K562 (cell line): ENCODE data around the gene ACRV1. TPM values are rescaled to one million over a fixed set of nuclear protein-coding genes. Genes with fewer than 3 reads are reported as not detected.

Source experiments
- ATAC-seq: fragments of 200-7000 bp; cut with Tn5 transposase; 3 replicates; pipeline ENCODE4 v1.9.1; 2020; ENCODE audit warnings: moderate library complexity
- BruUV-seq: library from RNA; stranded (reverse); fragments of 400-500 nt; replicated peaks from 2 replicates; lab custom pipeline; 2021; lab: Mats Ljungman, UMichigan
- CTCF ChIA-PET: fragments of 300-600 bp; formaldehyde crosslinking; extraction: SDS; loops from one replicate; lab custom pipeline; 2021; ENCODE audit warnings: low intra/inter-chr PET ratio; lab: Yijun Ruan, JAX
- POLR2A ChIA-PET: fragments of 300-600, 350-650 bp; sonication (Branson Sonifier 250); formaldehyde crosslinking; extraction: SDS; loops from one replicate; lab custom pipeline; 2021; ENCODE audit warnings: antibody characterized with exemption, inconsistent platforms; lab: Yijun Ruan, JAX
- DNase-seq, 4 experiments: peaks; one replicate each; pipeline versions ENCODE4 v3.0.0 to v3.0.0-alpha.2; 2011 to 2018; ENCODE audit warnings: low spot score in 3 of 4, mixed read lengths in 3 of 4; ENCODE audit errors: extremely low read depth in 1 of 4
- FAIRE-seq: peaks from 2 replicates; lab custom pipeline; 2011; peaks lifted over from hg19 to GRCh38; lab: Jason Lieb, UNC
- H2AFZ ChIP-seq: 2 replicates; pipeline ENCODE4 v1.6.0; 2011; ENCODE audit warnings: low read depth, low read length, control low read depth, inconsistent platforms
- H3K27ac ChIP-seq: fragments of 200-600 bp; 3 replicates; pipeline ENCODE4 v1.8.0; 2011; ENCODE audit warnings: low read depth, mild to moderate bottlenecking, control low read depth, inconsistent platforms, low read length, moderate library complexity, mixed read lengths; ENCODE audit errors: extremely low read depth
- H3K27me3 ChIP-seq, 2 experiments: fragments of 300-600 bp in 1 of 2; 2 replicates in 1 of 2; 3 replicates in 1 of 2; pipeline versions ENCODE4 v1.6.0 to v1.8.0; 2011; ENCODE audit warnings: inconsistent platforms in 2 of 2, low read length in 2 of 2, mild to moderate bottlenecking in 1 of 2, mixed read lengths in 1 of 2, moderate library complexity in 1 of 2; ENCODE audit not compliant: control insufficient read depth in 2 of 2, insufficient read depth in 2 of 2
- H3K36me3 ChIP-seq: fragments of 300-600 bp; 3 replicates; pipeline ENCODE4 v1.8.0; 2011; ENCODE audit warnings: mild to moderate bottlenecking, low read length, inconsistent platforms; ENCODE audit not compliant: control insufficient read depth, insufficient read depth
- H3K4me1 ChIP-seq, 2 experiments: fragments of 200-600 bp in 1 of 2; replicated peaks in 1 of 2; 2 replicates in 1 of 2; 3 replicates in 1 of 2; pipeline versions ENCODE4 v1.5.1 to v1.8.0; 2011; ENCODE audit warnings: inconsistent platforms in 2 of 2, low read length in 2 of 2, mild to moderate bottlenecking in 1 of 2, mixed read lengths in 1 of 2, moderate library complexity in 1 of 2; ENCODE audit not compliant: control insufficient read depth in 2 of 2, insufficient read depth in 2 of 2
- H3K4me2 ChIP-seq: 2 replicates; pipeline ENCODE4 v1.6.1; 2011; ENCODE audit warnings: low read length, control low read depth, inconsistent platforms, mixed read lengths; ENCODE audit not compliant: insufficient read depth
- H3K4me3 ChIP-seq: fragments of 200-600 bp; sonication (generic), shearing (Covaris generic); 2 replicates; pipeline ENCODE4 v1.5.1; 2016; ENCODE audit warnings: control low read depth, inconsistent platforms
- H3K79me2 ChIP-seq: fragments of 200-600 bp; 3 replicates; pipeline ENCODE4 v1.8.0; 2011; ENCODE audit warnings: low read length, inconsistent platforms; ENCODE audit not compliant: control insufficient read depth, insufficient read depth
- H3K9ac ChIP-seq, 2 experiments: 2 replicates each; pipeline versions ENCODE4 v1.6.0 to v1.6.1; 2011; ENCODE audit warnings: low read depth in 2 of 2, low read length in 2 of 2, control low read depth in 1 of 2, inconsistent platforms in 1 of 2, mild to moderate bottlenecking in 1 of 2, mixed read lengths in 1 of 2; ENCODE audit not compliant: insufficient read depth in 1 of 2
- H3K9me1 ChIP-seq: one replicate; pipeline ENCODE4 v1.6.0; 2011; ENCODE audit warnings: inconsistent platforms, mild to moderate bottlenecking, low read length, moderate library complexity; ENCODE audit not compliant: control insufficient read depth, insufficient read depth
- H3K9me3 ChIP-seq: replicated peaks from 2 replicates; pipeline ENCODE4 v1.5.1; 2011; ENCODE audit warnings: low read depth, low read length, inconsistent platforms; ENCODE audit not compliant: control insufficient read depth, insufficient read depth
- H4K20me1 ChIP-seq: replicated peaks from 2 replicates; pipeline ENCODE4 v1.6.1; 2011; ENCODE audit warnings: low read length, inconsistent platforms, mixed read lengths; ENCODE audit not compliant: control insufficient read depth, insufficient read depth
- CCAR2 ChIP-seq: fragments of 200-400 bp; formaldehyde crosslinking; IDR thresholded peaks from 2 replicates; pipeline ENCODE4 v1.6.1; 2017; ENCODE audit warnings: mild to moderate bottlenecking, low read depth, low read length
- CEBPB ChIP-seq: fragments of 450-650 bp; IDR thresholded peaks from 2 replicates; pipeline ENCODE4 v1.6.1; 2016; ENCODE audit warnings: missing genetic modification characterization, missing compliant biosample characterization
- DLX4 ChIP-seq: fragments of 250-450 bp; sonication (Bioruptor Pico); IDR thresholded peaks from 2 replicates; pipeline ENCODE4 v1.6.1; 2021; ENCODE audit warnings: mild to moderate bottlenecking
- E2F1 ChIP-seq: sonication (generic); formaldehyde crosslinking; IDR thresholded peaks from 2 replicates; pipeline ENCODE4 v1.8.1; 2023; ENCODE audit warnings: mild to moderate bottlenecking, missing genetic modification reagents, moderate library complexity
- NFE2 ChIP-seq: IDR thresholded peaks from 2 replicates; pipeline ENCODE4 v1.6.1; 2014; ENCODE audit warnings: antibody characterized with exemption, low read depth
- POLR2AphosphoS5 ChIP-seq: IDR thresholded peaks from 2 replicates; pipeline ENCODE4 v1.6.1; 2011; ENCODE audit warnings: mild to moderate bottlenecking, low read depth, low read length, moderate library complexity; ENCODE audit not compliant: control insufficient read depth, insufficient read depth
- RBM14 ChIP-seq: fragments of 200-400 bp; formaldehyde crosslinking; IDR thresholded peaks from 2 replicates; pipeline ENCODE4 v1.6.1; 2018; ENCODE audit warnings: low read depth, mild to moderate bottlenecking, low read length, moderate library complexity, borderline replicate concordance; ENCODE audit not compliant: insufficient read depth
- SOX6 ChIP-seq: fragments of 450-650 bp; IDR thresholded peaks from 2 replicates; pipeline ENCODE4 v1.6.1; 2014; ENCODE audit warnings: mild to moderate bottlenecking
- STAT5B ChIP-seq: fragments of 250-450 bp; sonication (Bioruptor Pico); IDR thresholded peaks from 2 replicates; pipeline ENCODE4 v1.8.0; 2021; ENCODE audit warnings: mild to moderate bottlenecking, inconsistent platforms
- ZBTB7A ChIP-seq: IDR thresholded peaks from 2 replicates; pipeline ENCODE4 v1.6.1; 2011; ENCODE audit warnings: low read depth, mild to moderate bottlenecking, low read length, moderate library complexity, borderline replicate concordance; ENCODE audit not compliant: control insufficient read depth
- ZNF12 ChIP-seq: sonication (generic); formaldehyde crosslinking; IDR thresholded peaks from 2 replicates; pipeline ENCODE4 v1.4.0; 2020; ENCODE audit warnings: mild to moderate bottlenecking, missing genetic modification reagents
- ZNF121 ChIP-seq: sonication (generic); formaldehyde crosslinking; conservative IDR thresholded peaks from 2 replicates; pipeline ENCODE4 v1.8.0; 2022; ENCODE audit warnings: missing genetic modification reagents
- ZNF41 ChIP-seq: fragments of 250-450 bp; sonication (Bioruptor Pico); conservative IDR thresholded peaks from 2 replicates; pipeline ENCODE4 v1.4.0; 2020; ENCODE audit warnings: mild to moderate bottlenecking
- ZNF609 ChIP-seq: sonication (generic); formaldehyde crosslinking; IDR thresholded peaks from 2 replicates; pipeline ENCODE4 v1.8.1; 2023; ENCODE audit warnings: missing genetic modification reagents, mild to moderate bottlenecking, borderline replicate concordance
- ZNF695 ChIP-seq: fragments of 450-650 bp; formaldehyde crosslinking; IDR thresholded peaks from 2 replicates; pipeline ENCODE4 v1.4.0; 2020; ENCODE audit warnings: mild to moderate bottlenecking, moderate library complexity
- WGBS: fragments of 100-300 bp; shearing (Covaris generic); methylation state at CpG from one replicate; pipeline ENCODE4 v1.1.6; 2016; ENCODE audit warnings: low coverage, mixed read lengths; ENCODE audit not compliant: insufficient coverage; ENCODE audit errors: missing lambda C conversion rate; 5-methylcytosine and 5-hydroxymethylcytosine counted together
- in situ Hi-C: fragments of 300-500 bp; cut with MboI; formaldehyde crosslinking; loops from 4 replicates; pipeline ENCODE4 v1.15.0; 2018; ENCODE audit warnings: inconsistent platforms, mixed read lengths
- intact Hi-C: fragments of 100-400 bp; cut with micrococcal nuclease; formaldehyde crosslinking; loops from 2 replicates; pipeline ENCODE4 v1.14.2; 2022
- polyA plus RNA-seq, 8 experiments: library from polyadenylated mRNA; depleted of rRNA in 4 of 8; stranded (reverse) in 5 of 8; unstranded in 3 of 8; fragments of >200 nt; fragmentation: Nextera tagmentation in 2 of 8; fragmentation: Illumina TruSeq in 1 of 8; extraction: Ambion mirVana in 2 of 8; extraction: Trizol in 1 of 8; gene quantifications; 2 replicates each; pipeline versions ENCODE4 v1.2.1 to v1.2.3, GENCODE V29; 2011 to 2014; ENCODE audit warnings: inconsistent platforms in 1 of 8, missing spikeins in 1 of 8
- total RNA-seq, 7 experiments: library from RNA; depleted of rRNA in 6 of 7; stranded (reverse); fragments of >200 nt in 6 of 7; fragmentation: Illumina TruSeq in 2 of 7; extraction: Trizol in 2 of 7; gene quantifications; 2 replicates each; pipeline versions ENCODE4 v1.2.1 to v1.2.3, GENCODE V29; 2011 to 2021; ENCODE audit warnings: low replicate concordance in 1 of 7

The ACRV1 gene
- total and polyA plus RNA-seq, 9 of the 15 experiments (the other 6 are each of a cell fraction or from before 2014, with no cell fraction given) = 0.22 to 0.25 TPM; not detected in 7

DNA sequence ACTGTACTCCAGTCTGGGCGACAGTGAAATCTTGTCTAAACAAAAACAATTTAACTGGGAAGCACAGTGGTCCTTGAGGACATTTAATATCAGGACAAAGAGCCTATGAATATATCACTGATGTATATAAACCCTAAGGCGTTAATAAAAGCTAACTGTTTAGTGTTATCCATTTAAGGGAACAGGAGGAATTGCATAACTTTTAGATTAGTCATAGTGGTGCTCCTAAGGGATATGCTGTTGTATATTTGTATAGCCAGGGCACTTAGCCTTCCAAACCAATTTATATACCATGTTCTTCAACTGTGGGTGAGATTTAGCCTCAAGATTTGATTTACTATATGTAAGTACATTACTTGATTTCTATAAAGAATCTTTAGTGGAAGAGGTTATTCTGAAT is 58.7 kb downstream of the ACRV1 start:
- DNase-seq (no peak), ATAC-seq (no peak), FAIRE-seq (no peak)
- Histone ChIP-seq H3K27ac (no peak overlapping the region), H3K9ac (no peak overlapping the region), H3K4me3 (no peak overlapping the region), H3K36me3 (peaks cover 65% of the 10 kb centered on the region), H3K9me1 (no peaks in the 10 kb centered on the region), H4K20me1 (no peaks in the 10 kb centered on the region), H3K9me3 (no peaks in the 10 kb centered on the region), H3K4me2 (no peak overlapping the region), H3K4me1 (peaks cover 9 to 10% of the 10 kb centered on the region in 2 experiments), H3K79me2 (peaks cover 20% of the 10 kb centered on the region), H3K27me3 (no peaks in the 10 kb centered on the region), H2AFZ (no peak overlapping the region)
- ChIA-PET POLR2A (interaction anchor here (0.8 to 2.3 kb wide), 5 partner anchors 11 to 168 kb away, joined by 3 to 5 read pairs (median 3); no protein-coding TSS in a partner anchor), CTCF (no interaction called here)
- in situ Hi-C loops = no loop called here
- intact Hi-C loops = no loop called here
- BruUV-seq = no TSS peak
- 79% methylated on average over 2 of the region's 2 CpGs for WGBS
- TF ChIP-seq STAT5B (CRISPR knock-in tag) (no peak), NFE2 (no peak), POLR2AphosphoS5 (0 out of 2 replicates have a peak, but pooled peaks have one; percentile 22), ZNF12 (no peak), DLX4 (CRISPR knock-in tag) (no peak), ZNF695 (CRISPR knock-in tag) (no peak), ZNF121 (no peak), CCAR2 (no peak), CEBPB (tag) (peak; percentile 28; the same call in 1 of the 2 replicates), ZNF41 (CRISPR knock-in tag) (no peak), SOX6 (no peak), ZBTB7A (no peak), ZNF609 (no peak), RBM14 (no peak), E2F1 (CRISPR knock-in tag) (no peak)
